Natural killer cell (primary cell): ENCODE results near the gene BDKRB2. TPM values are rescaled to one million over a fixed set of nuclear protein-coding genes. Genes with fewer than 3 reads are reported as not detected.
A peak's percentile ranks its signal among the peaks of the same experiment; 100 is the strongest.

ENCODE experiments used
- ATAC-seq, 3 donors: fragments of 150-1000 bp in 2 of 3; fragments of 200-7000 bp in 1 of 3; cut with Tn5 transposase; 1 replicate in 1 of 3; 2 replicates in 2 of 3; pipeline ENCODE4 v1.10.0; 2021; ENCODE audit warnings: mild to moderate bottlenecking in 2 of 3, moderate library complexity in 2 of 3
- DNase-seq, 2 donors: peaks; one replicate each; pipeline versions ENCODE4 v3.0.0 to v3.0.0-alpha.2; 2013 to 2021; ENCODE audit warnings: mixed read lengths in 1 of 2
- H3K27ac ChIP-seq: one replicate; pipeline ENCODE4 v1.5.1; 2013; ENCODE audit warnings: mild to moderate bottlenecking, low read length
- H3K27me3 ChIP-seq: one replicate; pipeline ENCODE4 v1.6.1; 2013; ENCODE audit warnings: low read length; ENCODE audit not compliant: control insufficient read depth, insufficient read depth
- H3K36me3 ChIP-seq: one replicate; pipeline ENCODE4 v1.6.1; 2013; ENCODE audit warnings: low read length; ENCODE audit not compliant: control insufficient read depth, insufficient read depth
- H3K4me1 ChIP-seq: one replicate; pipeline ENCODE4 v1.6.1; 2013; ENCODE audit warnings: low read length; ENCODE audit not compliant: control insufficient read depth, insufficient read depth
- H3K4me3 ChIP-seq: one replicate; pipeline ENCODE4 v1.5.1; 2013; ENCODE audit warnings: low read length
- H3K9me3 ChIP-seq: one replicate; pipeline ENCODE4 v1.6.1; 2013; ENCODE audit warnings: low read length; ENCODE audit not compliant: control insufficient read depth, insufficient read depth
- H3K27ac Mint-ChIP-seq, 2 donors: one replicate each; pipeline ENCODE4 v1.8.0; 2022; ENCODE audit warnings: mild to moderate bottlenecking in 2 of 2, mixed read lengths in 2 of 2, moderate library complexity in 1 of 2
- H3K27me3 Mint-ChIP-seq, 2 donors: one replicate each; pipeline ENCODE4 v1.8.0; 2022; ENCODE audit warnings: low read depth in 2 of 2, mixed read lengths in 2 of 2
- H3K36me3 Mint-ChIP-seq: one replicate; pipeline ENCODE4 v1.8.0; 2022; ENCODE audit warnings: mixed read lengths
- H3K4me1 Mint-ChIP-seq, 2 donors: one replicate each; pipeline ENCODE4 v1.8.0; 2022; ENCODE audit warnings: mixed read lengths in 2 of 2
- H3K4me3 Mint-ChIP-seq: one replicate; pipeline ENCODE4 v1.8.0; 2022; ENCODE audit warnings: mild to moderate bottlenecking, moderate library complexity, mixed read lengths
- H3K9me3 Mint-ChIP-seq, 2 donors: one replicate each; pipeline ENCODE4 v1.8.0; 2022; ENCODE audit warnings: mixed read lengths in 2 of 2
- CTCF ChIP-seq: fragments of 200-600 bp; IDR thresholded peaks from one replicate; pipeline ENCODE4 v1.8.0; 2022; ENCODE audit warnings: antibody characterized with exemption
- WGBS: methylation state at CpG from one replicate; pipeline ENCODE4 v1.1.7; 2013; ENCODE audit warnings: missing lambda C conversion rate; ENCODE audit not compliant: insufficient coverage; 5-methylcytosine and 5-hydroxymethylcytosine counted together
- intact Hi-C: fragments of 100-400 bp; cut with micrococcal nuclease; formaldehyde crosslinking; loops from one replicate; pipeline ENCODE4 v1.14.2; 2022
- total RNA-seq, 4 donors: library from RNA; stranded (reverse); fragments of 120-200 nt in 1 of 4; gene quantifications; one replicate each; pipeline versions ENCODE4 v1.2.3 to v1.2.4, GENCODE V29; 2013 to 2022

BDKRB2 gene
- total RNA-seq, 3 donors from 2014 or later (not counting 1 experiment from before 2014, with no cell fraction given) = not detected

- H3K27me3 Mint-ChIP-seq = peaks cover 5 to 21% of the 10 kb centered on the region in 2 donors
- H3K4me1 ChIP-seq = no peaks in the 10 kb centered on the region
- H3K27ac ChIP-seq = no peak overlapping the region
- no peaks in the 10 kb centered on the region for H3K36me3 ChIP-seq
- TF ChIP-seq CTCF = no peak
- no peaks in the 10 kb centered on the region for H3K36me3 Mint-ChIP-seq
- WGBS = 72% methylated on average over 10 of the region's 10 CpGs
- intact Hi-C loops = no loop called here
- no peaks in the 10 kb centered on the region for H3K4me1 Mint-ChIP-seq
- H3K9me3 Mint-ChIP-seq = no peaks in the 10 kb centered on the region
- no peak for ATAC-seq
- H3K4me3 ChIP-seq = no peak overlapping the region
- DNase-seq = peak in 1 of 2 donors; percentile 11
- no peaks in the 10 kb centered on the region for H3K27me3 ChIP-seq
- H3K27ac Mint-ChIP-seq = no peak overlapping the region
- no peaks in the 10 kb centered on the region for H3K9me3 ChIP-seq
- no peak overlapping the region for H3K4me3 Mint-ChIP-seq
These were observed 25.9 kb upstream of the BDKRB2 start for GRCh38 chr14:96178461-96179321.

GRCh38 chr14:96180043-96180874 is 24.4 kb upstream of the BDKRB2 start:
- Histone ChIP-seq H3K4me3 (no peak overlapping the region), H3K27me3 (no peaks in the 10 kb centered on the region), H3K9me3 (no peaks in the 10 kb centered on the region), H3K27ac (no peak overlapping the region), H3K36me3 (no peaks in the 10 kb centered on the region), H3K4me1 (no peaks in the 10 kb centered on the region)
- Mint-ChIP-seq H3K4me3 (no peak overlapping the region), H3K9me3 (no peaks in the 10 kb centered on the region), H3K4me1 (no peaks in the 10 kb centered on the region), H3K36me3 (no peaks in the 10 kb centered on the region), H3K27me3 (peaks cover 5 to 12% of the 10 kb centered on the region in 2 donors), H3K27ac (no peak overlapping the region)
- ATAC-seq = no peak
- WGBS = 90% methylated on average over 5 of the region's 7 CpGs
- intact Hi-C loops = no loop called here
- no peak for DNase-seq
- TF ChIP-seq CTCF = no peak

- WGBS = 87% methylated on average over 17 of the region's 17 CpGs
- Histone ChIP-seq H3K9me3 (no peaks in the 10 kb centered on the region), H3K36me3 (no peaks in the 10 kb centered on the region), H3K27me3 (no peaks in the 10 kb centered on the region), H3K4me3 (no peak overlapping the region), H3K27ac (no peak overlapping the region), H3K4me1 (no peaks in the 10 kb centered on the region)
- Mint-ChIP-seq H3K27ac (no peak overlapping the region), H3K9me3 (no peaks in the 10 kb centered on the region), H3K4me3 (no peak overlapping the region), H3K4me1 (no peaks in the 10 kb centered on the region), H3K27me3 (peaks cover 5 to 6% of the 10 kb centered on the region in 2 donors), H3K36me3 (no peaks in the 10 kb centered on the region)
- no peak for TF ChIP-seq CTCF
- no peak for DNase-seq
- no peak for ATAC-seq
- intact Hi-C loops = no loop called here
These were observed 23.2 kb upstream of the BDKRB2 start for GRCh38 chr14:96181186-96182056.
